ENCODE measurements around the gene ERMP1. TPM values are rescaled to one million over a fixed set of nuclear protein-coding genes. Genes with fewer than 3 reads are reported as not detected.
"Not testable (repeated sequence)": the region's sequence is repeated elsewhere in the genome, so short reads cannot be mapped to it uniquely, and the experiment has no call there.

The ERMP1 gene, protein sequence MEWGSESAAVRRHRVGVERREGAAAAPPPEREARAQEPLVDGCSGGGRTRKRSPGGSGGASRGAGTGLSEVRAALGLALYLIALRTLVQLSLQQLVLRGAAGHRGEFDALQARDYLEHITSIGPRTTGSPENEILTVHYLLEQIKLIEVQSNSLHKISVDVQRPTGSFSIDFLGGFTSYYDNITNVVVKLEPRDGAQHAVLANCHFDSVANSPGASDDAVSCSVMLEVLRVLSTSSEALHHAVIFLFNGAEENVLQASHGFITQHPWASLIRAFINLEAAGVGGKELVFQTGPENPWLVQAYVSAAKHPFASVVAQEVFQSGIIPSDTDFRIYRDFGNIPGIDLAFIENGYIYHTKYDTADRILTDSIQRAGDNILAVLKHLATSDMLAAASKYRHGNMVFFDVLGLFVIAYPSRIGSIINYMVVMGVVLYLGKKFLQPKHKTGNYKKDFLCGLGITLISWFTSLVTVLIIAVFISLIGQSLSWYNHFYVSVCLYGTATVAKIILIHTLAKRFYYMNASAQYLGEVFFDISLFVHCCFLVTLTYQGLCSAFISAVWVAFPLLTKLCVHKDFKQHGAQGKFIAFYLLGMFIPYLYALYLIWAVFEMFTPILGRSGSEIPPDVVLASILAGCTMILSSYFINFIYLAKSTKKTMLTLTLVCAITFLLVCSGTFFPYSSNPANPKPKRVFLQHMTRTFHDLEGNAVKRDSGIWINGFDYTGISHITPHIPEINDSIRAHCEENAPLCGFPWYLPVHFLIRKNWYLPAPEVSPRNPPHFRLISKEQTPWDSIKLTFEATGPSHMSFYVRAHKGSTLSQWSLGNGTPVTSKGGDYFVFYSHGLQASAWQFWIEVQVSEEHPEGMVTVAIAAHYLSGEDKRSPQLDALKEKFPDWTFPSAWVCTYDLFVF
- polyA plus RNA-seq (2013, experiment 1 of 2), result 9.3 TPM
- polyA plus RNA-seq (2013, experiment 2 of 2), result 9.6 TPM

DNA sequence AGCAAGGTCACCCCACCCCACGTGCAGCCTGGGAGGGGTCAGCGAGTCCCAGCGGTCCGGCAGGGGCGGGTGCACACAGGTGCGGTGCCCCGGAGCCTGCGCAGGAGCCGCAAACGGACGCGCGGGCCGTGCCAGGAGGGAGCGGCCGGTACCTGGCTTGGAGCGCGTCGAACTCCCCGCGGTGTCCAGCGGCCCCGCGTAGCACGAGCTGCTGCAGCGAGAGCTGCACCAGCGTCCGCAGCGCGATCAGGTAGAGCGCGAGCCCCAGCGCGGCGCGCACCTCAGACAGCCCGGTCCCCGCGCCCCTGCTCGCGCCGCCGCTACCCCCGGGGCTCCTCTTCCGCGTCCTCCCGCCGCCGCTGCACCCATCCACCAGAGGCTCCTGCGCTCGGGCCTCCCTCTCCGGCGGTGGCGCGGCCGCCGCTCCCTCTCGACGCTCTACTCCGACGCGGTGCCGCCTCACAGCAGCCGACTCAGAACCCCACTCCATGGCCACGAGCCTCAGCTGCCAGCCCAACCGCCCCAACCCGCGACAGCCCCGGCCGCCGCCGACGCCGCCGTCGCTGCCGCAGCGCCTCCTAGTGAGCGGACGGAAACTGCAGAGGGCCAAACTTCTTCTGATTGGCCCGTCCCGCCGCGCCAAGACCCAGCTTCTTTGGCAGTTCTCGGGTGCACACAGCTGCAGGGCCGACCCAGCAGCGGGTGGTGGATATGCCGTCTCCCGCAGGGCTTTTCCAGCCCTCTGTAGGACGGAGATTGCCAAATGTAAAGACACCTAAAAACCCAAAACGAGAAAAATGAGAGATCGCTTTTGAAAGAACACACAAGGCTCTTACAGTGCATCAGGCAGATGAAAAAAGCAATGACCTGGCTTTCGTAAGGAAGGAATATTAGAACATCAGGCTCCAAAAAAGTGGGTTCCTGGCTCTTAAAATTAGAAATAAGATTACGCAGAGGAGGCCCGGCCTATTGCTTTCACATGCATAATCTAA is at the start of gene ERMP1:
Gene ERMP1, minus strand, starts transcription at position 580 of the 992 bp plus-strand sequence. Its CDS starts 90 bp downstream, at position 490.
- peak within 1 kb of the TSS; percentile 69 for H2BK12ac ChIP-seq (ENCODE audit: low read length)
- peak within 1 kb of the TSS; percentile 97 for H2AFZ ChIP-seq (ENCODE audit: low read length)
- no peak within 1 kb of the TSS for H3K14ac ChIP-seq (ENCODE audit: low read length)
- whole genome bisulfite sequencing, 2 donors (ENCODE audit: extremely low coverage in 2 of 2, insufficient read length in 2 of 2, insufficient replicate concordance in 1 of 2), result no CpG with 5 or more reads among the region's 95 CpGs
- H3K4ac ChIP-seq (ENCODE audit: low read length), result no peak within 1 kb of the TSS
- peak within 1 kb of the TSS; percentile 97 for H3K9ac ChIP-seq (ENCODE audit: low read depth, low read length, poor library complexity)
- no peak within 1 kb of the TSS for H4K8ac ChIP-seq (ENCODE audit: low read depth, low read length)
- H2BK5ac ChIP-seq (ENCODE audit: low read length), result peak within 1 kb of the TSS; percentile 0
- H3K79me1 ChIP-seq (ENCODE audit: low read depth, low read length), result peaks cover 2% of the 10 kb centered on the region
- H3K23ac ChIP-seq (ENCODE audit: low read depth, low read length, poor library complexity), result peak within 1 kb of the TSS; percentile 90
- H2BK120ac ChIP-seq (ENCODE audit: low read depth, low read length), result no peak within 1 kb of the TSS
- no peak within 1 kb of the TSS for H3K27ac ChIP-seq (replicated peaks; ENCODE audit: low read length)
- no peak within 1 kb of the TSS for H2AK5ac ChIP-seq (ENCODE audit: low read depth, low read length)
- peak within 1 kb of the TSS; percentile 73 to 93 for H3K4me3 ChIP-seq (ENCODE audit: low read length in 2 of 2)
- H3K27me3 ChIP-seq (ENCODE audit: control insufficient read depth in 3 of 3, insufficient read depth in 3 of 3, low read depth in 1 of 3, low read length in 3 of 3), result peaks cover 0 to 4% (median 3%) of the 10 kb centered on the region in 3 experiments
- peak; percentile 80 for DNase-seq (ENCODE audit: low spot score)
- H3K9me3 ChIP-seq (replicated peaks in 1 of 2; ENCODE audit: control insufficient read depth in 2 of 2, insufficient read depth in 1 of 2, low read depth in 1 of 2, low read length in 2 of 2), result no peaks in the 10 kb centered on the region
- peak within 1 kb of the TSS; percentile 99 for H3K18ac ChIP-seq (ENCODE audit: low read length)
- peak within 1 kb of the TSS; percentile 90 for H3K4me2 ChIP-seq (ENCODE audit: insufficient read depth, low read length, poor library complexity, severe bottlenecking)
- no peak within 1 kb of the TSS for H4K91ac ChIP-seq (ENCODE audit: low read depth, low read length, poor library complexity)
- no peaks in the 10 kb centered on the region for H3K36me3 ChIP-seq (replicated peaks in 1 of 2; ENCODE audit: control insufficient read depth in 2 of 2, insufficient read depth in 2 of 2, low read length in 2 of 2)
- H3K4me1 ChIP-seq (ENCODE audit: control insufficient read depth in 2 of 2, insufficient read depth in 1 of 2, low read depth in 1 of 2, low read length in 2 of 2), result peaks cover 1 to 3% of the 10 kb centered on the region in 2 donors
- peak within 1 kb of the TSS; percentile 54 for H2BK15ac ChIP-seq (ENCODE audit: low read length)

- H2AFZ ChIP-seq (ENCODE audit: low read length); H3K27ac ChIP-seq (replicated peaks; ENCODE audit: low read length); H3K27me3 ChIP-seq (ENCODE audit: control insufficient read depth in 3 of 3, insufficient read depth in 3 of 3, low read depth in 1 of 3, low read length in 3 of 3); H3K4me3 ChIP-seq (ENCODE audit: low read length in 2 of 2); H3K4me1 ChIP-seq (ENCODE audit: control insufficient read depth in 2 of 2, insufficient read depth in 1 of 2, low read depth in 1 of 2, low read length in 2 of 2); H4K91ac ChIP-seq (ENCODE audit: low read depth, low read length, poor library complexity); H3K23ac ChIP-seq (ENCODE audit: low read depth, low read length, poor library complexity); H3K18ac ChIP-seq (ENCODE audit: low read length); H3K9ac ChIP-seq (ENCODE audit: low read depth, low read length, poor library complexity); H2BK5ac ChIP-seq (ENCODE audit: low read length); H3K9me3 ChIP-seq (replicated peaks in 1 of 2; ENCODE audit: control insufficient read depth in 2 of 2, insufficient read depth in 1 of 2, low read depth in 1 of 2, low read length in 2 of 2); H2AK5ac ChIP-seq (ENCODE audit: low read depth, low read length); H2BK12ac ChIP-seq (ENCODE audit: low read length); H3K4me2 ChIP-seq (ENCODE audit: insufficient read depth, low read length, poor library complexity, severe bottlenecking); H4K8ac ChIP-seq (ENCODE audit: low read depth, low read length); H2BK120ac ChIP-seq (ENCODE audit: low read depth, low read length); H3K14ac ChIP-seq (ENCODE audit: low read length); H3K36me3 ChIP-seq (replicated peaks in 1 of 2; ENCODE audit: control insufficient read depth in 2 of 2, insufficient read depth in 2 of 2, low read length in 2 of 2); H2BK15ac ChIP-seq (ENCODE audit: low read length); DNase-seq (ENCODE audit: low spot score); H3K4ac ChIP-seq (ENCODE audit: low read length); H3K79me1 ChIP-seq (ENCODE audit: low read depth, low read length): not testable (repeated sequence)
- WGBS, 2 donors (ENCODE audit: extremely low coverage in 2 of 2, insufficient read length in 2 of 2, insufficient replicate concordance in 1 of 2), result no CpG with 5 or more reads among the region's 5 CpGs
Measured at GRCh38 chr9:5882244-5883012, 49.5 kb upstream of the ERMP1 start.

DNA sequence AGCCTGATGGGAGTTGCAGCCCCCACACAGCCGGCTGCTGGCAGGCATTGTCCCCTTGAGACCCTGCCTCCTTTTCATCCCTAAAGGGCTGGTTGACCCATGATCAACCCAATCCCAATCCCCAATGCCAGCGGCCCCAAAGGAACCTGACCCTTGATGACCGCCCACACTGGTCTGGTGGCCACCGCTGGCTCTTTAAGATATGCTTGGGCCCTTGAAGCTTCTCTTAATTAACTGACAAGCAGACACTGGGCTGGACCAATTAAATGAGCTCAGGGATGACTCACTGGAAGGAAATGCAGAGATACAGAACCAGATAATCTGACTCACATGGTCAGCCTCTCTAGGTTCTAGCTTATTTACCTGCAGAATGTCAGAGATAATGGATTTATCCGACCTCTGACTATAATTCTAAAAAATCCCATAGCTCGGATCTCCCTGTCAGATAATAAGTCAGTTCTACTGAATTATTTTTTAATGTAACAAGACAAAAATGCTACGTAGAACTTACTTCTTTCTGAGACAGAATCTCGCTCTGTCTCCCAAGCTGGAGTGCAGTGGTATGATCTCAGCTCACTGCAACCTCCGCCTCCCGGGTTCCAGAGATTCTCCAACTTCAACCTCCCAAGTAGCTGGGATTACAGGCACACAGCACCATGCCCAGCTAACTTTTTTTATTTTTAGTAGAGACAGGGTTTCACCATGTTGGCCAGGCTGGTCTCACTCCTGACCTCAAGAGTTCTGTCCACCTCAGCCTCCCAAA is 46.7 kb upstream of the ERMP1 start:
- Histone ChIP-seq H3K27ac (replicated peaks; ENCODE audit: low read length) (no peak overlapping the region), H2BK5ac (ENCODE audit: low read length) (no peak overlapping the region), H2AK5ac (ENCODE audit: low read depth, low read length) (no peak overlapping the region), H3K9ac (ENCODE audit: low read depth, low read length, poor library complexity) (no peak overlapping the region), H3K9me3 (replicated peaks in 1 of 2; ENCODE audit: control insufficient read depth in 2 of 2, insufficient read depth in 1 of 2, low read depth in 1 of 2, low read length in 2 of 2) (no peaks in the 10 kb centered on the region), H2AFZ (ENCODE audit: low read length) (no peak overlapping the region), H2BK12ac (ENCODE audit: low read length) (no peak overlapping the region), H3K4me2 (ENCODE audit: insufficient read depth, low read length, poor library complexity, severe bottlenecking) (no peak overlapping the region), H3K4me1 (ENCODE audit: control insufficient read depth in 2 of 2, insufficient read depth in 1 of 2, low read depth in 1 of 2, low read length in 2 of 2) (no peaks in the 10 kb centered on the region), H2BK120ac (ENCODE audit: low read depth, low read length) (no peak overlapping the region), H3K4me3 (ENCODE audit: low read length in 2 of 2) (no peak overlapping the region), H3K14ac (ENCODE audit: low read length) (no peak overlapping the region), H3K27me3 (ENCODE audit: control insufficient read depth in 3 of 3, insufficient read depth in 3 of 3, low read depth in 1 of 3, low read length in 3 of 3) (no peaks in the 10 kb centered on the region), H4K91ac (ENCODE audit: low read depth, low read length, poor library complexity) (no peak overlapping the region), H4K8ac (ENCODE audit: low read depth, low read length) (no peak overlapping the region), H3K36me3 (replicated peaks in 1 of 2; ENCODE audit: control insufficient read depth in 2 of 2, insufficient read depth in 2 of 2, low read length in 2 of 2) (no peaks in the 10 kb centered on the region), H3K18ac (ENCODE audit: low read length) (no peak overlapping the region), H3K23ac (ENCODE audit: low read depth, low read length, poor library complexity) (no peak overlapping the region), H2BK15ac (ENCODE audit: low read length) (no peak overlapping the region), H3K79me1 (ENCODE audit: low read depth, low read length) (no peaks in the 10 kb centered on the region), H3K4ac (ENCODE audit: low read length) (no peak overlapping the region)
- DNase-seq (ENCODE audit: low spot score), result no peak
- no CpG with 5 or more reads among the region's 10 CpGs for WGBS, 2 donors (ENCODE audit: extremely low coverage in 2 of 2, insufficient read length in 2 of 2, insufficient replicate concordance in 1 of 2)

Data from neuronal stem cell (in vitro differentiated cells).